ENCODE measurements around the gene RALBP1. TPM values are rescaled to one million over a fixed set of nuclear protein-coding genes. Genes with fewer than 3 reads are reported as not detected.

Gene RALBP1
- total and polyA plus RNA-seq, 2 of the 8 experiments (the other 6 are each of a cell fraction or from before 2014, with no cell fraction given): 40.3 to 67.8 TPM

- Histone ChIP-seq H2AFZ (ENCODE audit: low read length) (no peak overlapping the region), H3K4me1 (replicated peaks in 1 of 4; ENCODE audit: control insufficient read depth in 3 of 4, insufficient read depth in 4 of 4, low read length in 3 of 4) (peaks cover 0 to 3% (median 0%) of the 10 kb centered on the region in 4 experiments; a peak in 2 of 7 replicates), H3K27ac (ENCODE audit: low read depth, low read length) (no peak overlapping the region), H3K18ac (ENCODE audit: extremely low read depth, low read length) (no peak overlapping the region), H4K8ac (ENCODE audit: extremely low read depth, insufficient read depth, low read length) (no peak overlapping the region), H2AK5ac (ENCODE audit: low read depth, low read length) (no peak overlapping the region), H3K79me1 (ENCODE audit: low read depth, low read length) (no peaks in the 10 kb centered on the region), H3K56ac (replicated peaks; ENCODE audit: insufficient read length, low read depth, low read length) (no peak overlapping the region), H2BK20ac (ENCODE audit: low read length) (no peak overlapping the region), H3K4ac (replicated peaks; ENCODE audit: insufficient read length, low read depth, low read length) (no peak overlapping the region), H2BK15ac (ENCODE audit: low read length) (no peak overlapping the region), H3K9me3 (ENCODE audit: insufficient read depth in 2 of 2, low read depth in 1 of 2, low read length in 1 of 2) (peaks cover 0 to 4% of the 10 kb centered on the region in 2 experiments; a peak in 1 of 4 replicates), H4K20me1 (replicated peaks in 1 of 2; ENCODE audit: control insufficient read depth in 1 of 2, insufficient read depth in 2 of 2, low read length in 2 of 2) (no peaks in the 10 kb centered on the region), H2BK12ac (ENCODE audit: low read depth, low read length) (no peak overlapping the region), H3K36me3 (ENCODE audit: control insufficient read depth in 2 of 4, insufficient read depth in 4 of 4, low read length in 3 of 4) (no peaks in the 10 kb centered on the region), H3K27me3 (replicated peaks in 1 of 4; ENCODE audit: control insufficient read depth in 3 of 4, extremely low read depth in 1 of 4, insufficient read depth in 3 of 4, low read length in 3 of 4) (peaks cover 0 to 1% (median 0%) of the 10 kb centered on the region in 4 experiments; a peak in 1 of 7 replicates), H3K14ac (ENCODE audit: insufficient read length) (no peak overlapping the region), H2BK120ac (replicated peaks; ENCODE audit: low read depth, low read length) (no peak overlapping the region), H3K4me3 (ENCODE audit: extremely low read depth in 1 of 4, insufficient read depth in 2 of 4, low read depth in 3 of 4, low read length in 4 of 4) (no peak overlapping the region), H3K23ac (ENCODE audit: insufficient read length) (no peak overlapping the region), H4K5ac (ENCODE audit: insufficient read length, low read depth, low read length) (no peak overlapping the region), H2BK5ac (ENCODE audit: low read depth, low read length) (no peak overlapping the region), H3K9ac (replicated peaks in 1 of 4; ENCODE audit: extremely low read depth in 1 of 4, low read depth in 3 of 4, low read length in 3 of 4) (no peak overlapping the region), H3K4me2 (ENCODE audit: insufficient read depth in 1 of 2, low read depth in 2 of 2, low read length in 2 of 2) (no peak overlapping the region), H4K91ac (replicated peaks; ENCODE audit: insufficient read length, low read length) (no peak overlapping the region), H3K79me2 (ENCODE audit: control insufficient read depth in 1 of 2, insufficient read depth in 2 of 2, low read length in 2 of 2) (no peaks in the 10 kb centered on the region), H3K23me2 (ENCODE audit: low read depth, low read length) (no peaks in the 10 kb centered on the region)
- TF ChIP-seq RAD21 (IDR thresholded peaks at IDR 0.05 in 1 of 2, conservative IDR thresholded peaks at IDR 0.05 in 1 of 2; ENCODE audit: low read depth in 2 of 2, low read length in 2 of 2) (no peak), POU5F1 (IDR thresholded peaks at IDR 0.05; ENCODE audit: low read depth, low read length) (no peak), KDM1A (IDR thresholded peaks at IDR 0.05; ENCODE audit: borderline replicate concordance, low read length) (no peak), JUN (IDR thresholded peaks at IDR 0.05; ENCODE audit: low read depth, low read length) (no peak), BCL11A (IDR thresholded peaks at IDR 0.05; ENCODE audit: low read depth in 2 of 2, low read length in 2 of 2) (no peak), POLR2AphosphoS5 (IDR thresholded peaks at IDR 0.05; ENCODE audit: low read depth, low read length) (no peak)
- TF ChIP-seq, protein P1, sequence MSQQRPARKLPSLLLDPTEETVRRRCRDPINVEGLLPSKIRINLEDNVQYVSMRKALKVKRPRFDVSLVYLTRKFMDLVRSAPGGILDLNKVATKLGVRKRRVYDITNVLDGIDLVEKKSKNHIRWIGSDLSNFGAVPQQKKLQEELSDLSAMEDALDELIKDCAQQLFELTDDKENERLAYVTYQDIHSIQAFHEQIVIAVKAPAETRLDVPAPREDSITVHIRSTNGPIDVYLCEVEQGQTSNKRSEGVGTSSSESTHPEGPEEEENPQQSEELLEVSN (IDR thresholded peaks at IDR 0.05): no peak
- ChIA-PET CTCF (ENCODE audit: partially characterized antibody) (interaction anchor here (1.6 kb wide), 1 partner anchor 9 kb away, joined by 3 read pairs; no protein-coding TSS in a partner anchor), POLR2A (ENCODE audit: partially characterized antibody) (no interaction called here)
- WGBS, 2 experiments (ENCODE audit: extremely low coverage in 1 of 2, insufficient coverage in 1 of 2, insufficient read length in 1 of 2, insufficient replicate concordance in 2 of 2, low coverage in 1 of 2, low lambda C conversion rate in 2 of 2, missing lambda C conversion rate in 1 of 2): 89% methylated on average over 2 of the region's 2 CpGs; no CpG with 5 or more reads in 1 of the 2 experiments
- no peak for DNase-seq (ENCODE audit: low read depth in 1 of 2, low spot score in 2 of 2)
- FAIRE-seq: no peak
Measured at GRCh38 chr18:9453283-9453682, 22.0 kb upstream of the RALBP1 start.

All from H1 (cell line).